OCI-LY1 (cell line): ENCODE data around the gene CMPK1.

Experiments
- EZH2 ChIP-seq: fragments of 200-600 bp; sonication (generic), shearing (Covaris generic); IDR thresholded peaks from 2 replicates; pipeline ENCODE4 v1.8.0; 2017; ENCODE audit warnings: borderline replicate concordance, mixed run types, mild to moderate bottlenecking, antibody characterized with exemption, low read length, moderate library complexity, mixed read lengths
- TF ChIP-seq, protein P1 (sequence below): fragments of 200-600 bp; sonication (generic), shearing (Covaris generic); IDR thresholded peaks from 2 replicates; pipeline ENCODE4 v1.5.1; 2017; ENCODE audit warnings: mild to moderate bottlenecking, antibody characterized with exemption, low read length, moderate library complexity, mixed read lengths

DNA sequence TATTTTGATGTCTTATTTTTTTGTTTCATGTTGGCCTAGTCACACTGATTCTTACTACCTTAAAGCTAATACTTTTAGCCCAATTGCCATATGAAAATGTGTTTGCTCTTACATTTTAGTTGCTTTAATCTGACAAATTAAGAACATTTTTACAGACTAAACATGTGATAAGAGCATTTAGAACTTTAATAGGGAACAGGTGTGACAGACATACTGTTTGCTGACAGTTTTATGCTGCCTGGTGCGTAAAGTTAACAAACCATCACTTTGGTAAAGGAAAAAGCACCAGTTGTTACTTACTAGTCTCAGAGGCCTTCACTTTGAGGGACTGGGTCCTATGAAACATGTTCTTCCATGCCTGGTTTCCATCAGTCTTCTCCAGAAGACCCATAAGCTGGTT, 14.7 kb downstream of the CMPK1 start:
- TF ChIP-seq, protein P1, sequence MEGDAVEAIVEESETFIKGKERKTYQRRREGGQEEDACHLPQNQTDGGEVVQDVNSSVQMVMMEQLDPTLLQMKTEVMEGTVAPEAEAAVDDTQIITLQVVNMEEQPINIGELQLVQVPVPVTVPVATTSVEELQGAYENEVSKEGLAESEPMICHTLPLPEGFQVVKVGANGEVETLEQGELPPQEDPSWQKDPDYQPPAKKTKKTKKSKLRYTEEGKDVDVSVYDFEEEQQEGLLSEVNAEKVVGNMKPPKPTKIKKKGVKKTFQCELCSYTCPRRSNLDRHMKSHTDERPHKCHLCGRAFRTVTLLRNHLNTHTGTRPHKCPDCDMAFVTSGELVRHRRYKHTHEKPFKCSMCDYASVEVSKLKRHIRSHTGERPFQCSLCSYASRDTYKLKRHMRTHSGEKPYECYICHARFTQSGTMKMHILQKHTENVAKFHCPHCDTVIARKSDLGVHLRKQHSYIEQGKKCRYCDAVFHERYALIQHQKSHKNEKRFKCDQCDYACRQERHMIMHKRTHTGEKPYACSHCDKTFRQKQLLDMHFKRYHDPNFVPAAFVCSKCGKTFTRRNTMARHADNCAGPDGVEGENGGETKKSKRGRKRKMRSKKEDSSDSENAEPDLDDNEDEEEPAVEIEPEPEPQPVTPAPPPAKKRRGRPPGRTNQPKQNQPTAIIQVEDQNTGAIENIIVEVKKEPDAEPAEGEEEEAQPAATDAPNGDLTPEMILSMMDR, result no peak
- no peak for TF ChIP-seq EZH2
